Lung (tissue), 16 donors: Measurements from ENCODE around the gene SNCA. TPM values are rescaled to one million over a fixed set of nuclear protein-coding genes. Genes with fewer than 3 reads are reported as not detected.
A peak's percentile ranks its signal among the peaks of the same experiment; 100 is the strongest.

ENCODE experiments used
- ATAC-seq: fragments of 200-7000 bp; cut with Tn5 transposase; one replicate; pipeline ENCODE4 v1.9.1; 2020; ENCODE audit warnings: moderate number of reproducible peaks; ENCODE audit not compliant: insufficient read depth, low FRiP score
- DNase-seq, 3 donors: peaks; one replicate each; pipeline ENCODE4 v3.0.0-alpha.2; 2013 to 2017
- H3K27ac ChIP-seq, 2 donors: one replicate each; pipeline ENCODE4 v1.5.1; 2013; ENCODE audit warnings: mild to moderate bottlenecking in 2 of 2, moderate library complexity in 2 of 2, control low read depth in 1 of 2, inconsistent platforms in 1 of 2, low read depth in 1 of 2, low read length in 1 of 2
- H3K27me3 ChIP-seq, 3 donors: one replicate each; pipeline ENCODE4 v1.5.1; 2013; ENCODE audit warnings: low read length in 2 of 3; ENCODE audit not compliant: control insufficient read depth in 3 of 3, insufficient read depth in 3 of 3
- H3K36me3 ChIP-seq, 4 donors: one replicate each; pipeline ENCODE4 v1.5.1; 2013; ENCODE audit warnings: low read length in 4 of 4, mild to moderate bottlenecking in 1 of 4, moderate library complexity in 1 of 4; ENCODE audit not compliant: control insufficient read depth in 4 of 4, insufficient read depth in 4 of 4
- H3K4me1 ChIP-seq, 5 donors: one replicate each; pipeline ENCODE4 v1.5.1; 2013; ENCODE audit warnings: low read length in 5 of 5, mild to moderate bottlenecking in 2 of 5, moderate library complexity in 1 of 5; ENCODE audit not compliant: control insufficient read depth in 5 of 5, insufficient read depth in 5 of 5
- H3K4me3 ChIP-seq: one replicate; pipeline ENCODE4 v1.5.1; 2013; ENCODE audit warnings: mild to moderate bottlenecking, control low read depth, moderate library complexity
- H3K9ac ChIP-seq, 2 donors: one replicate each; pipeline ENCODE4 v1.5.1; 2013; ENCODE audit warnings: low read length in 2 of 2, control low read depth in 1 of 2; ENCODE audit not compliant: insufficient read depth in 1 of 2
- H3K9me3 ChIP-seq, 4 donors: one replicate each; pipeline ENCODE4 v1.5.1; 2013; ENCODE audit warnings: low read length in 3 of 4, mild to moderate bottlenecking in 1 of 4, moderate library complexity in 1 of 4; ENCODE audit not compliant: control insufficient read depth in 4 of 4, insufficient read depth in 3 of 4
- WGBS, 2 donors: extraction: QIAGEN DNeasy Blood & Tissue Kit; methylation state at CpG; one replicate each; pipeline ENCODE4 v1.1.7; 2013; 5-methylcytosine and 5-hydroxymethylcytosine counted together
- long read RNA-seq, 5 donors: transcript quantifications; one replicate each; lab custom pipeline, GENCODE V29; 2026
- polyA plus RNA-seq, 2 donors: library from polyadenylated mRNA; stranded (reverse); fragments of 200-250 nt; gene quantifications; one replicate each; pipeline ENCODE4 v1.2.1, GENCODE V29; 2013
- total RNA-seq, 2 donors: library from RNA; depleted of rRNA in 1 of 2; stranded (reverse); fragments of >200 nt in 1 of 2; gene quantifications; one replicate each; pipeline ENCODE4 v1.2.1, GENCODE V29; 2014 to 2021
- TF ChIP-seq, protein P1 (sequence below): IDR thresholded peaks from 2 replicates; pipeline ENCODE4 v1.5.1; 2012; ENCODE audit warnings: mild to moderate bottlenecking; ENCODE audit errors: control extremely low read depth, extremely low read depth
- donor health status: control.
- donor health status: control.
- donor health status: Bipolar disorder and iron deficiency.
- donor health status: healthy.
- donor health status: DM: yes; HTN: yes; CAD: no.

SNCA gene
- 10 to 100 TPM; 12.1 to 60.4 TPM for total RNA-seq
- 10 to 100 TPM in 1 of 2 donors, 1 to 10 TPM in 1; 7.1 to 12.5 TPM for polyA plus RNA-seq
- long read RNA-seq, donor 1, transcript SNCA-205 (6 exons, 1,290 nt): major isoform, 19 of 23 reads
- long read RNA-seq, donor 1, partial matches to known transcripts: 0 of 23 reads
- long read RNA-seq, donor 1, other reads (novel, unspliced or antisense): 0 of 23 reads
- long read RNA-seq, donor 2, transcript SNCA-205 (6 exons, 1,290 nt): major isoform, 9 of 12 reads
- long read RNA-seq, donor 2, partial matches to known transcripts: 0 of 12 reads
- long read RNA-seq, donor 2, other reads (novel, unspliced or antisense): 0 of 12 reads
- long read RNA-seq, donor 3, transcript SNCA-205 (6 exons, 1,290 nt): major isoform, 7 of 7 reads
- long read RNA-seq, donor 3, partial matches to known transcripts: 0 of 7 reads
- long read RNA-seq, donor 3, other reads (novel, unspliced or antisense): 0 of 7 reads
- long read RNA-seq, donor 4, transcript SNCA-205 (6 exons, 1,290 nt): major isoform, 21 of 23 reads
- long read RNA-seq, donor 4, partial matches to known transcripts: 0 of 23 reads
- long read RNA-seq, donor 4, other reads (novel, unspliced or antisense): 0 of 23 reads
- long read RNA-seq, donor 5, transcript SNCA-205 (6 exons, 1,290 nt): major isoform, 14 of 23 reads
- long read RNA-seq, donor 5, transcript SNCA-203 (6 exons, 1,420 nt): minor isoform, 6 of 23 reads
- long read RNA-seq, donor 5, partial matches to known transcripts: 0 of 23 reads
- long read RNA-seq, donor 5, other reads (novel, unspliced or antisense): 0 of 23 reads

DNA sequence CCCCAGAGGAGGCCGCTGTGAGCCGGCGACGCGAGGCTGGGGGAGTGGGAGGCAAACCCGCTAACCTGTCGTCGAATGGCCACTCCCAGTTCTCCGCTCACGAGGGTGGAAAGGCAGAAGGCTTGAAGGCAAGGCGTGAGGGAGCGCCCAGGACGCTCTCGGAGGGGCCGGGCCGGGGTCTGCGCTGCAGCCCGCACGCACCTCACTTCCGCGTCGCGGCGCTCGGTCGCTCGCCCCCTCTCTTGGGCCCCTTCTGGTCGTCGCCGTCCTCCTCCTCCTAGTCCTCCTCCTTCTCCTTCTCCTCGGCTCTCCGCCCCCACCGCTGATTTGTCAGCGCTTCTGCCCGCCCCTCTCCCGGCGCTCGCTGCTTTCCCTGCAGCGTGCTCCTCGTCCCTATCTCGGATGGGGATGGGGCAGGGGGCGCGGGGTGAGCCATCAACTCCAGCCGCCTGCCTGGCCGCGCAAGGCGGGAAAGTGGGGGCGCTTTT is at the start of gene SNCA:
SNCA (minus strand) TSS at position 265 of the 488 bp plus-strand sequence. CDS start 1,494 bp downstream, outside the sequence.
- H3K9ac ChIP-seq: peak within 1 kb of the TSS; percentile 67 to 83
- DNase-seq: peak; percentile 93 to 95 (median 93)

DNA sequence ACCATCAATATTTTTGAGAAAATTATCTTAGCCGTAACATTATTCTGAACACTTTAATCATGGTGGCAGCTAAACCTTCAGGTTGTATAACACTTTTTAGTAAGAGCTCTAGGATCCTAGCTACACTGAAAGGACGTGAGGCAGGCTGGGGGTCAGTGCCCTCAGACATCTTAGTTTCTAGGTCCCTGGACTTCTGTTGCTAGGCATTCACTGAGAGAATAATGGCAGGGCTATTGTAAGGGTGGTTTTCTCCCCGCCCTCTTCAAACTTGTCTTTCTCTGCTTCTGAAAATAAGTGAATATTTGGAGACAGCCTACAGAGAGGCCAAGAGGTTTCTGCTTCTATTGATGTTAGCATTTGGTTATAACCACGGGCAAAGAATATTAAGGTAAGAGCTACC is 42.3 kb upstream of the SNCA start:
- H3K27me3 ChIP-seq: no peaks in the 10 kb centered on the region
- H3K9ac ChIP-seq: no peak overlapping the region
- 88 to 89% methylated on average over 4 of the region's 4 CpGs for WGBS, 2 donors
- H3K4me3 ChIP-seq: no peak overlapping the region
- DNase-seq: no peak
- no peak overlapping the region for H3K27ac ChIP-seq
- no peaks in the 10 kb centered on the region for H3K4me1 ChIP-seq
- no peaks in the 10 kb centered on the region for H3K9me3 ChIP-seq
- ATAC-seq: no peak
- no peaks in the 10 kb centered on the region for H3K36me3 ChIP-seq
- TF ChIP-seq, protein P1, sequence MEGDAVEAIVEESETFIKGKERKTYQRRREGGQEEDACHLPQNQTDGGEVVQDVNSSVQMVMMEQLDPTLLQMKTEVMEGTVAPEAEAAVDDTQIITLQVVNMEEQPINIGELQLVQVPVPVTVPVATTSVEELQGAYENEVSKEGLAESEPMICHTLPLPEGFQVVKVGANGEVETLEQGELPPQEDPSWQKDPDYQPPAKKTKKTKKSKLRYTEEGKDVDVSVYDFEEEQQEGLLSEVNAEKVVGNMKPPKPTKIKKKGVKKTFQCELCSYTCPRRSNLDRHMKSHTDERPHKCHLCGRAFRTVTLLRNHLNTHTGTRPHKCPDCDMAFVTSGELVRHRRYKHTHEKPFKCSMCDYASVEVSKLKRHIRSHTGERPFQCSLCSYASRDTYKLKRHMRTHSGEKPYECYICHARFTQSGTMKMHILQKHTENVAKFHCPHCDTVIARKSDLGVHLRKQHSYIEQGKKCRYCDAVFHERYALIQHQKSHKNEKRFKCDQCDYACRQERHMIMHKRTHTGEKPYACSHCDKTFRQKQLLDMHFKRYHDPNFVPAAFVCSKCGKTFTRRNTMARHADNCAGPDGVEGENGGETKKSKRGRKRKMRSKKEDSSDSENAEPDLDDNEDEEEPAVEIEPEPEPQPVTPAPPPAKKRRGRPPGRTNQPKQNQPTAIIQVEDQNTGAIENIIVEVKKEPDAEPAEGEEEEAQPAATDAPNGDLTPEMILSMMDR: no peak

More for the DNA sequence above, at the start of gene SNCA:
- ATAC-seq: peak; percentile 77
- H3K36me3 ChIP-seq: peaks cover 0 to 6% (median 3%) of the 10 kb centered on the region in 4 donors
- TF ChIP-seq, protein P1: no peak
- peak within 1 kb of the TSS in 1 of 2 donors; percentile 23 for H3K27ac ChIP-seq
- H3K27me3 ChIP-seq: no peaks in the 10 kb centered on the region
- H3K4me3 ChIP-seq: peak within 1 kb of the TSS; percentile 60
- 2 to 3% methylated on average over 31 to 48 of the region's 48 CpGs for WGBS, 2 donors
- peaks cover 0 to 10% (median 5%) of the 10 kb centered on the region in 5 donors for H3K4me1 ChIP-seq
- H3K9me3 ChIP-seq: peaks cover 0 to 3% (median 0%) of the 10 kb centered on the region in 4 donors

DNA sequence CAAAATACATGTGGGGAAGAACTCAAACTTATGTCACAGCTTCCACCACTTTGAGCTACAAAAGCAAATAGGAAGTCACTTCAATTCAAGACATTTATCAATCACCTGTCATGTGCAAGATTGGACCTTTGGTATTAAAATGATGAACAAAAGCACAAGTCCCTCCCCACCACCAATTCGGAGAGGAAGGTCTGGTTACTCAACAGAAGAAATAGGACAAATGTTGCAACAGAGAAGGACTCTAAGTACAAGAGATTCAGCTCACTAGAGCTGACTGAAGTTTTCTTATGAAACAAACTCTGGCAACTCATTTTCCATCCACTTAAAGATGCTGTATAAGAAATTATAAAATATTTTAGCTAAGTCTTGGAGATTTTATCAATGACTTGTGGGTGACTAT is 41.6 kb upstream of the SNCA start:
- Histone ChIP-seq H3K9ac (peak overlapping the region in 1 of 2 donors; percentile 38), H3K4me3 (no peak overlapping the region), H3K27me3 (no peaks in the 10 kb centered on the region), H3K36me3 (no peaks in the 10 kb centered on the region), H3K4me1 (no peaks in the 10 kb centered on the region), H3K27ac (no peak overlapping the region), H3K9me3 (no peaks in the 10 kb centered on the region)
- no peak for DNase-seq
- WGBS, 2 donors: 33 to 49% methylated on average over 1 of the region's 1 CpG
- no peak for ATAC-seq
- TF ChIP-seq, protein P1: no peak
